GM12801 (cell line): ENCODE measurements around the gene UBAC1.

Experiments used
- TF ChIP-seq, protein P1 (sequence below): IDR thresholded peaks from one replicate; pipeline ENCODE4 v1.5.1; 2011; ENCODE audit warnings: control low read depth; ENCODE audit not compliant: insufficient read length; ENCODE audit errors: extremely low read depth

UBAC1 gene

DNA sequence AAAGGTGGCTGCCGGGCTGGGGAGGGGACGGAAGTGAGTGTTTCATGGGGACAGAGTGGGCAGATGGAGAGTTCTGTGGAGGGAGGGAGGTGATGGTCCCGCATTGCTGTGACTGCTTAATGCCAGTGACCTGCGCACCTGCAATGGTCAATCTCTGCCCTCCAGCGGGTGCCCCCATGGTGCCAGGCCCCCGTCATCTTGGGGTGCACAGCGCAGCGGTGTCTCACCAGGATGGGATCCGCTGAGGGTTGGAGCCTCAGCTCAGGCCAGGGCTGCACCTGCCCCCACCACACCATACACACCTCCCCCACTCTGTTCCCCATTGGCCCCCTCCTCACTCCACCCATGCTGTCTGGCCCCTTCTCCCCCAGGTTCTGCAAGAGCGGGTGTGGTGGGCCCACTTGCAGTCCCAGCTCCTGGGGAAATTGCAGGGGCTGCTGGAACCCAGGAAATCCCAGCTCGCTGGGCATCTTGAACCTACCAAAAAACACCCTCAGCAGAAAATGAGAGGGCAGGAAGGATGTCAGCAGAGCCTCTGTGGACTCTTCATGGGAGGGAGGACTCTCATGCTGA, 41.8 kb downstream of the UBAC1 start:
- TF ChIP-seq, protein P1, sequence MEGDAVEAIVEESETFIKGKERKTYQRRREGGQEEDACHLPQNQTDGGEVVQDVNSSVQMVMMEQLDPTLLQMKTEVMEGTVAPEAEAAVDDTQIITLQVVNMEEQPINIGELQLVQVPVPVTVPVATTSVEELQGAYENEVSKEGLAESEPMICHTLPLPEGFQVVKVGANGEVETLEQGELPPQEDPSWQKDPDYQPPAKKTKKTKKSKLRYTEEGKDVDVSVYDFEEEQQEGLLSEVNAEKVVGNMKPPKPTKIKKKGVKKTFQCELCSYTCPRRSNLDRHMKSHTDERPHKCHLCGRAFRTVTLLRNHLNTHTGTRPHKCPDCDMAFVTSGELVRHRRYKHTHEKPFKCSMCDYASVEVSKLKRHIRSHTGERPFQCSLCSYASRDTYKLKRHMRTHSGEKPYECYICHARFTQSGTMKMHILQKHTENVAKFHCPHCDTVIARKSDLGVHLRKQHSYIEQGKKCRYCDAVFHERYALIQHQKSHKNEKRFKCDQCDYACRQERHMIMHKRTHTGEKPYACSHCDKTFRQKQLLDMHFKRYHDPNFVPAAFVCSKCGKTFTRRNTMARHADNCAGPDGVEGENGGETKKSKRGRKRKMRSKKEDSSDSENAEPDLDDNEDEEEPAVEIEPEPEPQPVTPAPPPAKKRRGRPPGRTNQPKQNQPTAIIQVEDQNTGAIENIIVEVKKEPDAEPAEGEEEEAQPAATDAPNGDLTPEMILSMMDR, result no peak

- TF ChIP-seq, protein P1, result no peak
Observed at GRCh38 chr9:135914921-135915320, 46.3 kb downstream of the UBAC1 start.

GRCh38 chr9:135910757-135911156, 50.4 kb downstream of the UBAC1 start:
- TF ChIP-seq, protein P1, result no peak

DNA sequence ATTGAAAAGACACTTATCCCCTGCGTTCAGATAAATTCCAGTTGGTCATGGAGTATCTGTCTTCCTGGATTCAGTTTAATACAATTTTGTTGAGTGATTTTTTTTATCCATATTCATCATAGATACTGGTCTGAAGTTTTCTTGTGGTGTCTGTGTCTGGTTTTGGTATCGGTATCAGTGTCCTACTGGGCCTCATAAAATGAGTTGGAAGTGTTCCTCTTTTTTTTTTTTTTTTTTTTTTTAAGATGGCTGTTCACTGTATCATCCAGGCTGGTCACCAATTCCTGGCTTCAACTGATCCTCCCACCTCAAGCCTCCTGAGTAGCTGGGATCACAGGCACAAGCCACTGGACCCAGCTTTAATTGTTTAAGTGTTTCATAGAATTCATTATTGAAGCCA, 51.0 kb downstream of the UBAC1 start:
- TF ChIP-seq, protein P1, result no peak

- TF ChIP-seq, protein P1, result no peak
Observed at GRCh38 chr9:135909371-135909770, 51.8 kb downstream of the UBAC1 start.

DNA sequence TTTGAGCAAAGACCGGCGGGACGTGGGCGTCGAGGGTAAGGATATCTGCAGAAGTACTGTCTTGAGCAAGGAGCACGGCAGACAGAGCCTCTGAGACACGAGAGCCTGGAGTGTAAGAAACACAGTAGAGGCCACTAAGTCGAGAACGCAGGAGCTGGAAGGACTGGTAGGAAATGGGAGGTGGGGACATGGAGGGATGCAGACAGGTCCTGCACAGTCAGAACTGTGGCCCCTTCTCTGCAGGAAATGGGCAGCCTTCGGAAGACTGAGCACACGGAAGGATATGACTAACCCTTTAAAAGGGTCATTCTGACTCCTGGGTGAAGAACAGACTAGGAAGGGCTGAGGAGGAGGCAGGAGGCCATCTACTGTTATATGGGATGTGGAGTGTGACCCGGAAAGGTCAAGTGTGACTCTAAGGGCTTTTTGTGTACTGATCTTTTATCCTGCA, 52.4 kb downstream of the UBAC1 start:
- TF ChIP-seq, protein P1, result no peak

GRCh38 chr9:135908093-135908753, 53.0 kb downstream of the UBAC1 start:
- TF ChIP-seq, protein P1, result no peak
